HEK293 (cell line): ENCODE data around the gene DCDC1.

Experiments
- BCL11B ChIP-seq: fragments of 450-650 bp; formaldehyde crosslinking; IDR thresholded peaks from 2 replicates; pipeline ENCODE4 v1.5.1; 2016; ENCODE audit warnings: low read depth, missing biosample characterization, missing genetic modification characterization
- CTCF ChIP-seq: fragments of 450-650 bp; formaldehyde crosslinking; IDR thresholded peaks from 2 replicates; pipeline ENCODE4 v1.5.1; 2016; ENCODE audit warnings: missing biosample characterization, missing genetic modification characterization
- KLF8 ChIP-seq: fragments of 450-650 bp; formaldehyde crosslinking; IDR thresholded peaks from 2 replicates; pipeline ENCODE4 v1.5.1; 2016; ENCODE audit warnings: missing biosample characterization, missing genetic modification characterization
- MZF1 ChIP-seq: fragments of 450-650 bp; formaldehyde crosslinking; IDR thresholded peaks from 2 replicates; pipeline ENCODE4 v1.5.1; 2017; ENCODE audit warnings: missing biosample characterization, missing genetic modification characterization, borderline replicate concordance
- TCF7L2 ChIP-seq: IDR thresholded peaks from 2 replicates; pipeline ENCODE4 v1.6.1; 2011; ENCODE audit warnings: low read depth, mild to moderate bottlenecking, inconsistent platforms, low read length, moderate library complexity, borderline replicate concordance
- ZNF121 ChIP-seq: fragments of 450-650 bp; formaldehyde crosslinking; IDR thresholded peaks from 2 replicates; pipeline ENCODE4 v1.5.1; 2016; ENCODE audit warnings: missing biosample characterization, missing genetic modification characterization
- ZNF24 ChIP-seq: fragments of 450-650 bp; formaldehyde crosslinking; IDR thresholded peaks from 2 replicates; pipeline ENCODE4 v1.5.1; 2016; ENCODE audit warnings: missing biosample characterization, missing genetic modification characterization
- TF ChIP-seq, protein P1 (sequence below): fragments of 450-650 bp; formaldehyde crosslinking; IDR thresholded peaks from 2 replicates; pipeline ENCODE4 v1.5.1; 2016; ENCODE audit warnings: missing biosample characterization, missing genetic modification characterization

- TF ChIP-seq CTCF (tag by site-specific recombination) (no peak), BCL11B (tag by site-specific recombination) (no peak), MZF1 (tag by site-specific recombination) (no peak), TCF7L2 (no peak), ZNF121 (tag by site-specific recombination) (no peak), ZNF24 (tag by site-specific recombination) (no peak), KLF8 (no peak)
- TF ChIP-seq, protein P1, sequence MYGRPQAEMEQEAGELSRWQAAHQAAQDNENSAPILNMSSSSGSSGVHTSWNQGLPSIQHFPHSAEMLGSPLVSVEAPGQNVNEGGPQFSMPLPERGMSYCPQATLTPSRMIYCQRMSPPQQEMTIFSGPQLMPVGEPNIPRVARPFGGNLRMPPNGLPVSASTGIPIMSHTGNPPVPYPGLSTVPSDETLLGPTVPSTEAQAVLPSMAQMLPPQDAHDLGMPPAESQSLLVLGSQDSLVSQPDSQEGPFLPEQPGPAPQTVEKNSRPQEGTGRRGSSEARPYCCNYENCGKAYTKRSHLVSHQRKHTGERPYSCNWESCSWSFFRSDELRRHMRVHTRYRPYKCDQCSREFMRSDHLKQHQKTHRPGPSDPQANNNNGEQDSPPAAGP (tag by site-specific recombination) = no peak
Observed at GRCh38 chr11:31326470-31327148, 42.9 kb downstream of the DCDC1 start.
